NCI-H748 treated with DMSO at 0.1 percent for 48 hours (cell line): ENCODE results near the gene UPF3A.
"Not testable (repeated sequence)": the region's sequence is repeated elsewhere in the genome, so short reads cannot be mapped to it uniquely, and the experiment has no call there.

Experiments used
- DNase-seq: peaks from one replicate; lab custom pipeline; 2025; lab: John Stamatoyannopoulos, UW

Gene UPF3A

GRCh38 chr13:114334305-114335053 is 53.1 kb downstream of the UPF3A start:
- no peak for DNase-seq

- not testable (repeated sequence) for DNase-seq
These were observed 55.1 kb downstream of the UPF3A start for GRCh38 chr13:114336457-114336856.

GRCh38 chr13:114338959-114339358 is 57.6 kb downstream of the UPF3A start:
- no peak for DNase-seq

GRCh38 chr13:114339857-114340534 is 58.6 kb downstream of the UPF3A start:
- DNase-seq, result peak; percentile 33

GRCh38 chr13:114341003-114341777 is 59.8 kb downstream of the UPF3A start:
- DNase-seq, result no peak

- not testable (repeated sequence) for DNase-seq
These were observed 65.9 kb downstream of the UPF3A start for GRCh38 chr13:114347256-114347655.

- DNase-seq, result not testable (repeated sequence)
These were observed 71.4 kb downstream of the UPF3A start for GRCh38 chr13:114352763-114353162.

- DNase-seq, result not testable (repeated sequence)
These were observed 72.0 kb downstream of the UPF3A start for GRCh38 chr13:114353382-114353781.
